ENCODE results near the gene WDR19. TPM values are rescaled to one million over a fixed set of nuclear protein-coding genes. Genes with fewer than 3 reads are reported as not detected.
A peak's percentile ranks its signal among the peaks of the same experiment; 100 is the strongest.
"Not testable (repeated sequence)": the region's sequence is repeated elsewhere in the genome, so short reads cannot be mapped to it uniquely, and the experiment has no call there.

Gene WDR19
- total RNA-seq = 42.5 and 45.9 TPM in 2 replicates
- long read RNA-seq, full-length matches to known transcripts = 53 of 95 reads
- long read RNA-seq, partial matches to known transcripts = 33 of 95 reads
- long read RNA-seq, other reads (novel, unspliced or antisense) = 9 of 95 reads

DNA sequence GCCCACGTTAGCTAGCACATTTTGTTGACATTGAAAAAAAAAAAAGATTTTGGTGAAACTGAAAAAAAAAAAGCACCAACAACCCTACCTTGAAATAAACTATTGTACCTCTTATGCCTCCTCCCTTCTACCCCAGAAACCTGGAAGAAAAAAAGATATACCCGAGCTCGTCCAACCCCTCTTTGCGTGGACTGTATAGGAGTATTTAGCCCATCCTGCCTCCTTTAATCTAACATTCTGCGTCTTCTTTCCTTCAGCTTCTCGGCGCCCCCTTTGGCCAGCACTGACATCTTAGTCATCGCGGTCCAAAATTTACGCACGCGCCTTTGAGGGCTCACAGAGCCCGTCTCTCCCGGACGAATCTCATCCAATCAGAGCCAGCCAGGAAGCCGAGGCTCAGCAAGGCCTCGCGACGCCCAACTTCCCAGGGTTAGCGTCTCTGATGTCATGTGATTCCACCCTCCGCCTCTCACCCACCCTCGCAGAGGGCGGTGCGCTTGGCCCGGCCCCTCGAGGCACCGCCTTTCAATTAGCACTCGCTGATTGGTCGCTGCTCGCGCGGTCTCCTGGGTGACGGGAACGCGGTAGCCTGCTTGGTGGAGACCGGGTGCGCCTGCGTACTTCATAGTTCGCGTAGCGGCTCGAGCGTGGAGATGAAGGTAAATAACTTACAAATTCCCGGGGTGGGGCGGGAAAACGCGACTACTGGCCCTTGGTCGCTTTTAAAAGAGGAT is at the start of gene WDR19:
Gene WDR19, plus strand, starts transcription at position 625 of the 734 bp plus-strand sequence. Its CDS starts 29 bp downstream, at position 654.
- Mint-ChIP-seq H3K4me3 (ENCODE audit: unreplicated experiment) (peak within 1 kb of the TSS; percentile 38), H3K27me3 (ENCODE audit: unreplicated experiment) (peaks cover 2% of the 10 kb centered on the region), H3K27ac (ENCODE audit: unreplicated experiment) (no peak within 1 kb of the TSS), H3K9me3 (ENCODE audit: unreplicated experiment) (no peaks in the 10 kb centered on the region), H3K36me3 (ENCODE audit: unreplicated experiment) (peaks cover 10% of the 10 kb centered on the region), H3K4me1 (ENCODE audit: unreplicated experiment) (peaks cover 11% of the 10 kb centered on the region)
- DNase-seq (ENCODE audit: extremely low spot score, unreplicated experiment) = peak; percentile 99
- TF ChIP-seq CTCF (IDR thresholded peaks at IDR 0.05) = peak; percentile 62

DNA sequence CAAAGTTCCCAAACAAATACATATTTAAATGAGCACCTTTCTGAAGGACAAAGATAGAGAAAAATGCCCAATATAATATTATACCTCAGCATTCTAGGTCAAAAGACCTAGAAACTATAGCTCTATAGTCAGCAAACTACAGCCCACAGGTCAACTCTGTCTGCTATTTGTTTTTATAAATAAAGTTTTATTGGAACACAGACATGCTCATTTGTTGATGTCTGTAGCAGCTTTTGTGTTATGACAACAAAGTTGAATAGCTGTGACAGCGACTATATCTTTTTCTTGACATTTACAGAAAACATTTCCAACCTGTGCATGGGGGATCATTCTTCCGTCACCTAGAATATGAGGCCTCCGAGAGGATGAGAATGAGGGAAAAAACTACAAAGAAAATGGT is 48.7 kb upstream of the WDR19 start:
- Mint-ChIP-seq H3K4me3 (ENCODE audit: unreplicated experiment) (no peak overlapping the region), H3K27me3 (ENCODE audit: unreplicated experiment) (no peaks in the 10 kb centered on the region), H3K27ac (ENCODE audit: unreplicated experiment) (no peak overlapping the region), H3K36me3 (ENCODE audit: unreplicated experiment) (peaks cover 7% of the 10 kb centered on the region), H3K9me3 (ENCODE audit: unreplicated experiment) (no peaks in the 10 kb centered on the region), H3K4me1 (ENCODE audit: unreplicated experiment) (peaks cover 25% of the 10 kb centered on the region)
- no peak for DNase-seq (ENCODE audit: extremely low spot score, unreplicated experiment)
- TF ChIP-seq CTCF (IDR thresholded peaks at IDR 0.05) = no peak

DNA sequence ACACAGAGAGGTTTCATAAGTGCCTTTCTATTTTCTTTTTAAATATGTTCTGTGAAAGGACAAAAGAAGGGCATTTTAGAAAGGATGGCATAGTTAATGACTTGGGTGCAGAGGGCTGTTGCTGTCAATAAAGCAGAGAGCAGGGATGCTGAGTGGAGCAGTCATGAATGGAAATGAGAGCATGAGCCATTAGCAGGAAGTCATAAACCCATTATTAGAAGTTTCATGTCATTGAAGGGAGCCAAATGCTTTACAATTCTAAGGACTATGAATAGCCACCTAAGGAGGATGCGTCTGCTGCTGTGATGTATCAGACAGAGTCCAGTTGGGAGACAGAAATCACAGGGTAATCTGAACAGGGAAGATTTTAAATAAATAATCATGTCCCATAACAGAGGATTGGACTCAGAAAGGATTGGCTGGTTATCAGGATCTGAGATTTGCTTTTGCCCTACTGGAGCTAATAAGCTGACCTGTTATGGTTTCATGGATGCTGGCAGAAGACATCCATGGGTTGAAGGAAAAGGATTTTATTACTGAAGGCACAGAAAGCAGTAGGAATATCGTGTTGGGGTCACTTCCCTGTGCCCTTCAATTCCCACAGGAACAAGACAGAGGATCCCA is 47.5 kb upstream of the WDR19 start:
- TF ChIP-seq CTCF (IDR thresholded peaks at IDR 0.05) = no peak
- H3K36me3 Mint-ChIP-seq (ENCODE audit: unreplicated experiment) = peaks cover 3% of the 10 kb centered on the region
- H3K27me3 Mint-ChIP-seq (ENCODE audit: unreplicated experiment) = no peaks in the 10 kb centered on the region
- no peaks in the 10 kb centered on the region for H3K9me3 Mint-ChIP-seq (ENCODE audit: unreplicated experiment)
- no peak overlapping the region for H3K4me3 Mint-ChIP-seq (ENCODE audit: unreplicated experiment)
- no peak for DNase-seq (ENCODE audit: extremely low spot score, unreplicated experiment)
- peak overlapping the region; percentile 17 for H3K27ac Mint-ChIP-seq (ENCODE audit: unreplicated experiment)
- H3K4me1 Mint-ChIP-seq (ENCODE audit: unreplicated experiment) = peaks cover 25% of the 10 kb centered on the region

GRCh38 chr4:39138227-39138626 is 44.1 kb upstream of the WDR19 start:
- H3K27ac Mint-ChIP-seq (ENCODE audit: unreplicated experiment); H3K27me3 Mint-ChIP-seq (ENCODE audit: unreplicated experiment); DNase-seq (ENCODE audit: extremely low spot score, unreplicated experiment); H3K36me3 Mint-ChIP-seq (ENCODE audit: unreplicated experiment); H3K9me3 Mint-ChIP-seq (ENCODE audit: unreplicated experiment); H3K4me3 Mint-ChIP-seq (ENCODE audit: unreplicated experiment): not testable (repeated sequence)
- H3K4me1 Mint-ChIP-seq (ENCODE audit: unreplicated experiment) = peaks cover 11% of the 10 kb centered on the region

DNA sequence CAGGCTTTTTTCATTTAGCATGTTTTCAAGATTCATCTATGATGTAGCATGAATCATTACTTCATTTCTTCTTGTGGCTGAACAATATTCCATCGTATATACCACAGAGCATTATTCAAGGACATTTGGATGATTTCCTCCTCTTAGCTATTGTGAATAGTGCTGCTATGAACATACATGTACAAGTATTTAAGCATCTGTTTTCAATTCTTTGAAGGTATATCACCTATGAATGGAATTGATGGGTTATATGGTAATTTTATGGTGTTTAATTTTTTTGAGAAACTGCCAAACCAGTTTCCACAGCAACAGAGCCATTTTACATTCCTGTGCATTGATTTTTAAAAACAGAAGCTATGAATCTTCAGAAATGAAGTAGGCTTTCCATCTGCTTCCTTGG is 36.1 kb upstream of the WDR19 start:
- no peaks in the 10 kb centered on the region for H3K36me3 Mint-ChIP-seq (ENCODE audit: unreplicated experiment)
- no peak for TF ChIP-seq CTCF (IDR thresholded peaks at IDR 0.05)
- no peaks in the 10 kb centered on the region for H3K9me3 Mint-ChIP-seq (ENCODE audit: unreplicated experiment)
- no peak for DNase-seq (ENCODE audit: extremely low spot score, unreplicated experiment)
- no peak overlapping the region for H3K27ac Mint-ChIP-seq (ENCODE audit: unreplicated experiment)
- peaks cover 4% of the 10 kb centered on the region for H3K4me1 Mint-ChIP-seq (ENCODE audit: unreplicated experiment)
- H3K4me3 Mint-ChIP-seq (ENCODE audit: unreplicated experiment) = no peak overlapping the region
- no peaks in the 10 kb centered on the region for H3K27me3 Mint-ChIP-seq (ENCODE audit: unreplicated experiment)

All from osteocyte (in vitro differentiated cells).